Measurements from ENCODE around the gene UVSSA. TPM values are rescaled to one million over a fixed set of nuclear protein-coding genes. Genes with fewer than 3 reads are reported as not detected.

The UVSSA gene
- total RNA-seq, 1 experiment from 2014 or later = 26.3 TPM

DNA sequence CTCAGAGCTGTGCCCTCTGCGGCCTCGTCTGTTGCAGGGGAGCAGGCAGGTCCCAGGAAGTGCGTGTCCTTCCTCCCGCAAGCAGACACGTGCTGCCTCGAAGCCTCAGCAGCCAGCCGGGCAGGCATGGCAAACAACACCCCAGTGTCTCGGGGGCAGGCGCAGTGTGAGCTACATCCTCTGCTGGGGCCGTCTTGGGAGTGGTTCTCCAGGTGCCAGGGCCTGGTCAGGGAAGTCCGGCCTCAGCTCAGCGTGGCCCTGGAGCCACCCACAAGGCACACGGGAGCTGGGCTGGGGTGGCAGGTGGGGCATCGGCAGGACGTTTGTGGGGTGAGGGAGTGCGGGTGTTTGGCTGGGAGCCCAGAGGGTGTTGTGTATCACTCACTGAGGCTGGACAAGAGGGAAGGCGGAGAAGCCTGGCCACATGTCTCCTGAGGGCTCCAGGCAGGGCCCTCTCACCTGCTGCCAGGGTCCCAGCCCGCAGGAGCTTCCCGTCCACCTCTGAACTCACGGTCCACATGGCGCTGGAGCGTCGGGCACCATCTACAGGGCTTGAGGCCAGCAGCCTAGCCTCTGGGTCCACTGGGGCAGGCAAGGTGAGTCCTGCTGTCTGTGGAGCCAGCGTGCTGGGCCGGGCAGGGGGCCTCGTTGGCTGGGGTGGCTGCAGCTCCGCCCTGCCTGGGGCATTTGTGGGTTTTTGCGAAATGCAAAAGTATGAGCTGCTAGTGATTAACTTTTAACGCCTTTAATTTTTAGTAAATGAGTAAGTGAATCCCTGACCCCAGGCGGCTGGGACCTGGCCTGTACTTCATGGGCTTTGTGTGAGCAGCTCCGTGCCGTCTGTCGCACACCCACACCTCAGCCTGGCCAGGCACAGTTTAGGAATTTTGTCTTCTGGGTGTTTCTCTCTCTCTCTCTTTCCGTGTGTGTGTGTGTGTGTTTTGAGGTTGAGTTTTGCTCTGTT lies 17.3 kb upstream of the UVSSA start:
- no peaks in the 10 kb centered on the region for H3K4me1 ChIP-seq
- Mint-ChIP-seq H3K4me1 (ENCODE audit: low read depth, unreplicated experiment) (no peaks in the 10 kb centered on the region), H3K9me3 (ENCODE audit: unreplicated experiment) (no peaks in the 10 kb centered on the region), H3K27ac (ENCODE audit: unreplicated experiment) (no peak overlapping the region), H3K4me3 (ENCODE audit: unreplicated experiment) (no peak overlapping the region), H3K27me3 (ENCODE audit: insufficient read depth, unreplicated experiment) (no peaks in the 10 kb centered on the region), H3K36me3 (ENCODE audit: insufficient read depth, unreplicated experiment) (peaks cover 36% of the 10 kb centered on the region)
- no peaks in the 10 kb centered on the region for H3K27me3 ChIP-seq (replicated peaks; ENCODE audit: control insufficient read depth, insufficient read depth, low read length)
- intact Hi-C loops (cut with micrococcal nuclease; ENCODE audit: unreplicated experiment) = no loop called here
- H3K36me3 ChIP-seq (ENCODE audit: control insufficient read depth, insufficient read depth, low read length) = peaks cover 1% of the 10 kb centered on the region; the same call in 1 of the 2 replicates
- H3K9me3 ChIP-seq = no peaks in the 10 kb centered on the region
- CTCF ChIA-PET = no interaction called here
- no peak overlapping the region for H3K4me3 ChIP-seq (ENCODE audit: low read depth, low read length)
- TF ChIP-seq, protein P1, sequence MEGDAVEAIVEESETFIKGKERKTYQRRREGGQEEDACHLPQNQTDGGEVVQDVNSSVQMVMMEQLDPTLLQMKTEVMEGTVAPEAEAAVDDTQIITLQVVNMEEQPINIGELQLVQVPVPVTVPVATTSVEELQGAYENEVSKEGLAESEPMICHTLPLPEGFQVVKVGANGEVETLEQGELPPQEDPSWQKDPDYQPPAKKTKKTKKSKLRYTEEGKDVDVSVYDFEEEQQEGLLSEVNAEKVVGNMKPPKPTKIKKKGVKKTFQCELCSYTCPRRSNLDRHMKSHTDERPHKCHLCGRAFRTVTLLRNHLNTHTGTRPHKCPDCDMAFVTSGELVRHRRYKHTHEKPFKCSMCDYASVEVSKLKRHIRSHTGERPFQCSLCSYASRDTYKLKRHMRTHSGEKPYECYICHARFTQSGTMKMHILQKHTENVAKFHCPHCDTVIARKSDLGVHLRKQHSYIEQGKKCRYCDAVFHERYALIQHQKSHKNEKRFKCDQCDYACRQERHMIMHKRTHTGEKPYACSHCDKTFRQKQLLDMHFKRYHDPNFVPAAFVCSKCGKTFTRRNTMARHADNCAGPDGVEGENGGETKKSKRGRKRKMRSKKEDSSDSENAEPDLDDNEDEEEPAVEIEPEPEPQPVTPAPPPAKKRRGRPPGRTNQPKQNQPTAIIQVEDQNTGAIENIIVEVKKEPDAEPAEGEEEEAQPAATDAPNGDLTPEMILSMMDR (IDR thresholded peaks at IDR 0.05; ENCODE audit: insufficient read depth in 1 of 2, low read depth in 1 of 2, low read length in 1 of 2, severe bottlenecking in 1 of 2, unreplicated experiment in 1 of 2) = no peak
- DNase-seq = no peak
- no TSS peak for BruUV-seq (replicated peaks)
- POLR2A ChIA-PET = interaction anchor here (0.6 kb wide), 1 partner anchor 82 kb away, joined by 4 read pairs; no protein-coding TSS in a partner anchor

DNA sequence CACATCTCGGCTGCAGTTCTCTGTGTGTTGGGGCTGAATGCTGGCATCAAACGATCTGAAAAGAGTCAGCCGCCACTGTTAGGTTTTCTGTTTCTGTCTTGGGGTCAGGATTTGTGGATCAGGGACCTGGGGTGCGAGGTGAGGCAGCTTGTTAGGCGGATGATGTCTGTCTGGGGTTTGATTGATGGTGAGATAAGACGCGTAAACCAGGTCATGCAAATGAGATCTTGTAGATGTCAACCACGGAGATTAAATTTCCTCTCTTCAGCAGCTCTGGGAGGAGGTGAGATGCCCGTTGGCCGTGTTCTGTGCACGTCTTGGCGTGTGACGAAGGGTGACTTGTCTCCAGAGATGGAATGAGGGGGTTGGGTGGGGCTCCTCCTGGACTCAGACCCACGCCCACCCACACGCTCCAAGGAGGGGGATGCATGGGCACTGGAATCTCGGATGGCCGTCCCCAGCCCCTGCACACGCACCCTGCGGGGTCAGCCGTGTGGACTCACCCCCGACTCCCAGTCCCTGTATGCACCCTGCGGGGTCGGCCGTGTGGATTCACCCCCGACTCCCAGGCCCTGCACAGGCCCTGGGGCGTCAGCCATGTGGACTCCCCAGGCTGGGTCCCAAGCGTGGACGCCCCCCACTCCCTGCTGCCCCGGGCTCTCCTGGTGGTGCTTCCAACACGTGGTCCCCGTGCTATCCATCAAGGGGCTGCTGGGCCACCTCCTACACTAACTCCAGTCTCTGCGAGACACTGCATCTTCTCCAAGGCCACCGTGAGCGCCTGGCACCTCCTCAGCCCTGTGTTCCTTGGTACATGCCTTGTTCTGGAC lies 16.0 kb upstream of the UVSSA start:
- Mint-ChIP-seq H3K9me3 (ENCODE audit: unreplicated experiment) (no peaks in the 10 kb centered on the region), H3K4me3 (ENCODE audit: unreplicated experiment) (no peak overlapping the region), H3K27ac (ENCODE audit: unreplicated experiment) (no peak overlapping the region), H3K4me1 (ENCODE audit: low read depth, unreplicated experiment) (no peaks in the 10 kb centered on the region), H3K36me3 (ENCODE audit: insufficient read depth, unreplicated experiment) (peaks cover 42% of the 10 kb centered on the region), H3K27me3 (ENCODE audit: insufficient read depth, unreplicated experiment) (no peaks in the 10 kb centered on the region)
- POLR2A ChIA-PET = no interaction called here
- TF ChIP-seq, protein P1 (IDR thresholded peaks at IDR 0.05; ENCODE audit: insufficient read depth in 1 of 2, low read depth in 1 of 2, low read length in 1 of 2, severe bottlenecking in 1 of 2, unreplicated experiment in 1 of 2) = no peak
- no TSS peak for BruUV-seq (replicated peaks)
- CTCF ChIA-PET = no interaction called here
- Histone ChIP-seq H3K4me3 (ENCODE audit: low read depth, low read length) (no peak overlapping the region), H3K27me3 (replicated peaks; ENCODE audit: control insufficient read depth, insufficient read depth, low read length) (no peaks in the 10 kb centered on the region), H3K9me3 (no peaks in the 10 kb centered on the region), H3K36me3 (ENCODE audit: control insufficient read depth, insufficient read depth, low read length) (peaks cover 3% of the 10 kb centered on the region; the same call in 1 of the 2 replicates), H3K4me1 (no peaks in the 10 kb centered on the region)
- DNase-seq = no peak
- intact Hi-C loops (cut with micrococcal nuclease; ENCODE audit: unreplicated experiment) = no loop called here

DNA sequence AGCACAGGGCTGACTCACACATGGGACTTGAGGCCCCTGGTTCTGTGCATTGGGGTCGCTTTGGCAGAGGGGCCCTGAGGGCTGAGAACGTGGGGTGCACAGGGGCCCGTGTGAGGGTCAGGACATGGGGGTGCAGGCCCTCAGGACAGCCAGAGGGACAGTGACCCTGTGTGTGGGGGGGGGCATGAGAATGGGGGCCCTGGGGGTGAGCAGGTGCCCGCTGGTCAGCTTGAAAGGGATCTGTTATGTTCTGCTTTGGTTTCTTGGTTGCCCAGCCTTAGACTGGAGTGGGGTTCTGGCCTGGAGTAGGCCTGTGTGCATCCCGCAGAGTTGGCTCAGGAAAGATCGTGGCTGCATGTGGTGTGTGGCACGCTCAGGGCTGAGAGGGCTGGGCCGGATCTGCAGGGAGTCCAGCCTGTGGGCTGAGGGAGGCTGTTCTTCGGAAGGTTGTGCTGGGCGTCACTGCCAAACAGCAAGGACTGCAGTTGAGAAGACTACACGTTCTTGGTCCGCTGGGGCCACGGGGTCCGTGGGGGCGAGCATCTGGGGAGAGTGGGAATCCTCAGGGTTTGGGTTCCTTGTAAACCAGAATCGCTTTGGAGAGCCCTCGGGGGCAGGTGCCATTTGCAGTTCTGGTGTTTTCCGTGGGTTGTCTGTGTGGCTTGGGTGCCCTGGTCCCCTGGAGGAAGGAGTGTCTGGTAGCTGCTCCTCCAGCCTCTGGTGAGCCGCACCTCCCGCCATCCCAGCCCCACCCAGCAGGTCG lies 15.2 kb upstream of the UVSSA start:
- Mint-ChIP-seq H3K4me3 (ENCODE audit: unreplicated experiment) (no peak overlapping the region), H3K27ac (ENCODE audit: unreplicated experiment) (no peak overlapping the region), H3K9me3 (ENCODE audit: unreplicated experiment) (no peaks in the 10 kb centered on the region), H3K36me3 (ENCODE audit: insufficient read depth, unreplicated experiment) (peaks cover 50% of the 10 kb centered on the region), H3K4me1 (ENCODE audit: low read depth, unreplicated experiment) (no peaks in the 10 kb centered on the region), H3K27me3 (ENCODE audit: insufficient read depth, unreplicated experiment) (no peaks in the 10 kb centered on the region)
- no peak for DNase-seq
- intact Hi-C loops (cut with micrococcal nuclease; ENCODE audit: unreplicated experiment) = no loop called here
- Histone ChIP-seq H3K4me3 (ENCODE audit: low read depth, low read length) (no peak overlapping the region), H3K36me3 (ENCODE audit: control insufficient read depth, insufficient read depth, low read length) (peaks cover 6% of the 10 kb centered on the region; the same call in 1 of the 2 replicates), H3K4me1 (no peaks in the 10 kb centered on the region), H3K9me3 (no peaks in the 10 kb centered on the region), H3K27me3 (replicated peaks; ENCODE audit: control insufficient read depth, insufficient read depth, low read length) (no peaks in the 10 kb centered on the region)
- ChIA-PET POLR2A (no interaction called here), CTCF (no interaction called here)
- TF ChIP-seq, protein P1 (IDR thresholded peaks at IDR 0.05; ENCODE audit: insufficient read depth in 1 of 2, low read depth in 1 of 2, low read length in 1 of 2, severe bottlenecking in 1 of 2, unreplicated experiment in 1 of 2) = no peak
- BruUV-seq (replicated peaks) = no TSS peak
